Coronary artery (tissue), 2 donors: ENCODE results near the gene CYP46A1.
A peak's percentile ranks its signal among the peaks of the same experiment; 100 is the strongest.

Experiments
- DNase-seq: peaks from one replicate; pipeline ENCODE4 v3.0.0-alpha.2; 2017; ENCODE audit warnings: low spot score
- H3K27ac ChIP-seq, 2 donors: fragments of 200-600 bp; sonication (generic); one replicate each; pipeline ENCODE4 v1.5.1; 2016 to 2019
- H3K4me3 ChIP-seq: fragments of 200-600 bp; sonication (generic); 2 replicates; pipeline ENCODE4 v1.5.1; 2016; ENCODE audit warnings: mild to moderate bottlenecking, moderate library complexity
- CTCF ChIP-seq: fragments of 200-600 bp; sonication (generic); IDR thresholded peaks from one replicate; pipeline ENCODE4 v1.5.1; 2019; ENCODE audit warnings: antibody characterized with exemption

The CYP46A1 gene

GRCh38 chr14:99764222-99764706, 80.2 kb downstream of the CYP46A1 start:
- no peak for DNase-seq
- Histone ChIP-seq H3K4me3 (no peak overlapping the region), H3K27ac (no peak overlapping the region)
- TF ChIP-seq CTCF, result no peak

GRCh38 chr14:99768381-99768780, 84.3 kb downstream of the CYP46A1 start:
- DNase-seq, result no peak

GRCh38 chr14:99769123-99769522, 85.0 kb downstream of the CYP46A1 start:
- H3K27ac ChIP-seq, result no peak overlapping the region
- no peak for DNase-seq

More at GRCh38 chr14:99768381-99768780, 84.3 kb downstream of the CYP46A1 start:
- Histone ChIP-seq H3K27ac (peak overlapping the region; percentile 78 to 83), H3K4me3 (no peak overlapping the region)
- TF ChIP-seq CTCF, result no peak

GRCh38 chr14:99769799-99770198, 85.7 kb downstream of the CYP46A1 start:
- no peak for DNase-seq
- no peak overlapping the region for H3K27ac ChIP-seq

More at GRCh38 chr14:99769123-99769522, 85.0 kb downstream of the CYP46A1 start:
- no peak overlapping the region for H3K4me3 ChIP-seq
- TF ChIP-seq CTCF, result no peak

GRCh38 chr14:99772371-99773283, 88.5 kb downstream of the CYP46A1 start:
- DNase-seq, result no peak
- TF ChIP-seq CTCF, result no peak
- Histone ChIP-seq H3K4me3 (no peak overlapping the region), H3K27ac (no peak overlapping the region)

More at GRCh38 chr14:99769799-99770198, 85.7 kb downstream of the CYP46A1 start:
- no peak overlapping the region for H3K4me3 ChIP-seq
- TF ChIP-seq CTCF, result no peak

DNA sequence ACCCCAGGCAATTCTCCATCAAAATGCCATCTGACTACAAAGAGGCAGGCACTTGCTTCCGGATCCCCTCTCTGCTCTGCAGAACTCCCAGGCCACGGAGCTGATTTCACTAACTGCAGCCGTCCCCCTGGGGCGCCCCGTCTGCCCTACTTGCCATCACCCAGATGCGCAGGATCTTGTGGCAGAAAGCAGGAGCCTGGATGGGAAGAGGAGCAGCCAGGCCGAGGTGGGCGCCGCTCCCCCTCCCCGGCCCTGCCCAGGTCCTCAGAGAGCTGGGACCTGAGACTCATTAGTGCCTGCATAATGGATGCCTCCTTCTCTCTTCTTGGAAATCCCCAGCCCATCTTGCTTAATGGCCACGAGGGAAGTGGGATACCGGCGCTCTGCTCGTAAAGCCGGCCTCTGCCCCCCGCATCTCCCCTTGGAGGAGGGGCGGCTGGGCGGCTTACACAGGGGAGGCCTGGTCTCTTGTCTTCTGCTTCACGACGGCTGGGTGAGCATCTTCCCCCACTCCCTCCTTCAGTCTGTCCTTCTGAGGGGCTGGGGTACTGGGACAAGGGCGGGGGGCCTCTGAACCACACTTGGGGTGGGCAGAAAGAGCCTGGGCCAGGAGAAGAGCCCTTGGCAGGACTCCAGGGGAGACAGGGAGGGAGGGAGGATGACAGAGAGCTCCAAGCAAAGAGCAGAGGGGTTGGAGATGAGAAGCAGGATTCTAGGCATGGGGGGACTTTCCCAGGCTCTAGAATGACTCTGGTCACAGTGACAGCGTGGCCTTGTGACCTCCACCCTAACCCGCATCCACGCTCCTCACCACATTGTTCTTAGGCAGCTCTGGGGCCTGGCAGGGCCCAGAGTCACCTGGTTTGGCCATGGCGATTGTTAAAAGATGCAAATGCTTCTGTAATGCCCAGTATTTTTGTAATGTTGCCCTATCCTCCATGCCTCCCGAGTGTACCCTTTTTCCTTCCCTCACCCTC, 89.7 kb downstream of the CYP46A1 start:
- Histone ChIP-seq H3K27ac (no peak overlapping the region), H3K4me3 (no peak overlapping the region)
- DNase-seq, result no peak
- no peak for TF ChIP-seq CTCF
